Lung (tissue), 12 donors: ENCODE data around the gene TRIM54. TPM values are rescaled to one million over a fixed set of nuclear protein-coding genes. Genes with fewer than 3 reads are reported as not detected.

Experiments used
- ATAC-seq: fragments of 200-7000 bp; cut with Tn5 transposase; one replicate; pipeline ENCODE4 v1.9.1; 2020; ENCODE audit warnings: moderate number of reproducible peaks; ENCODE audit not compliant: insufficient read depth, low FRiP score
- DNase-seq, 3 donors: peaks; one replicate each; pipeline ENCODE4 v3.0.0-alpha.2; 2013 to 2017
- H3K27ac ChIP-seq, 2 donors: one replicate each; pipeline ENCODE4 v1.5.1; 2013; ENCODE audit warnings: mild to moderate bottlenecking in 2 of 2, moderate library complexity in 2 of 2, control low read depth in 1 of 2, inconsistent platforms in 1 of 2, low read depth in 1 of 2, low read length in 1 of 2
- H3K27me3 ChIP-seq, 3 donors: one replicate each; pipeline ENCODE4 v1.5.1; 2013; ENCODE audit warnings: low read length in 2 of 3; ENCODE audit not compliant: control insufficient read depth in 3 of 3, insufficient read depth in 3 of 3
- H3K36me3 ChIP-seq, 4 donors: one replicate each; pipeline ENCODE4 v1.5.1; 2013; ENCODE audit warnings: low read length in 4 of 4, mild to moderate bottlenecking in 1 of 4, moderate library complexity in 1 of 4; ENCODE audit not compliant: control insufficient read depth in 4 of 4, insufficient read depth in 4 of 4
- H3K4me1 ChIP-seq, 5 donors: one replicate each; pipeline ENCODE4 v1.5.1; 2013; ENCODE audit warnings: low read length in 5 of 5, mild to moderate bottlenecking in 2 of 5, moderate library complexity in 1 of 5; ENCODE audit not compliant: control insufficient read depth in 5 of 5, insufficient read depth in 5 of 5
- H3K4me3 ChIP-seq: one replicate; pipeline ENCODE4 v1.5.1; 2013; ENCODE audit warnings: mild to moderate bottlenecking, control low read depth, moderate library complexity
- H3K9ac ChIP-seq, 2 donors: one replicate each; pipeline ENCODE4 v1.5.1; 2013; ENCODE audit warnings: low read length in 2 of 2, control low read depth in 1 of 2; ENCODE audit not compliant: insufficient read depth in 1 of 2
- H3K9me3 ChIP-seq, 4 donors: one replicate each; pipeline ENCODE4 v1.5.1; 2013; ENCODE audit warnings: low read length in 3 of 4, mild to moderate bottlenecking in 1 of 4, moderate library complexity in 1 of 4; ENCODE audit not compliant: control insufficient read depth in 4 of 4, insufficient read depth in 3 of 4
- WGBS, 2 donors: extraction: QIAGEN DNeasy Blood & Tissue Kit; methylation state at CpG; one replicate each; pipeline ENCODE4 v1.1.7; 2013; 5-methylcytosine and 5-hydroxymethylcytosine counted together
- polyA plus RNA-seq, 2 donors: library from polyadenylated mRNA; stranded (reverse); fragments of 200-250 nt; gene quantifications; one replicate each; pipeline ENCODE4 v1.2.1, GENCODE V29; 2013
- total RNA-seq, 2 donors: library from RNA; depleted of rRNA in 1 of 2; stranded (reverse); fragments of >200 nt in 1 of 2; gene quantifications; one replicate each; pipeline ENCODE4 v1.2.1, GENCODE V29; 2014 to 2021
- TF ChIP-seq, protein P1 (sequence below): IDR thresholded peaks from 2 replicates; pipeline ENCODE4 v1.5.1; 2012; ENCODE audit warnings: mild to moderate bottlenecking; ENCODE audit errors: control extremely low read depth, extremely low read depth
- donor health status: control.
- donor health status: control.
- donor health status: Bipolar disorder and iron deficiency.
- donor health status: healthy.
- donor health status: DM: yes; HTN: yes; CAD: no.

TRIM54 gene
- total and polyA plus RNA-seq, 4 donors: 0.09 to 0.48 (median 0.13) TPM

DNA sequence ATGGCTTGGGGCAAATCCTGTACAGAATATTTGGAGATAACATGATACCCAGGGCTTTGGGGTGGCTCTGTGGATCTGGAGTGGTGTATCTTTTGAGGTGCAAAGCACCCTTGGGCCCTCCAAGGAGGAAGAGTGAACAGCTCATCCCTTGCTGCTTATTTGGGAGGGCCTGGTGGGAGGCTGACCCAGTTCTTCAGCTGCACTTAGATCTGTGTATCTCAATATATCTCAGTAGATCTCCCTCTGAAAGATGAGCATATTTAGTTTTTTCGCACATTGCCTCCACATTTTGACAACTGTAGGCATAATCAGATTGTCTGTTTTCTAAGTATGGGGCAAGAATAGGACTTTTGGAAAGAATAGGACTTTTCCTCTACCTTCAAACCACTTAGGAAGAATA is 2.8 kb downstream of the TRIM54 start:
- H3K4me3 ChIP-seq: no peak overlapping the region
- no peak for ATAC-seq
- peaks cover 0 to 2% (median 0%) of the 10 kb centered on the region in 4 donors for H3K9me3 ChIP-seq
- H3K27me3 ChIP-seq: peaks cover 0 to 15% (median 10%) of the 10 kb centered on the region in 3 donors
- H3K27ac ChIP-seq: peak overlapping the region in 1 of 2 donors; percentile 86
- peaks cover 0 to 12% (median 0%) of the 10 kb centered on the region in 5 donors for H3K4me1 ChIP-seq
- H3K9ac ChIP-seq: no peak overlapping the region
- TF ChIP-seq, protein P1, sequence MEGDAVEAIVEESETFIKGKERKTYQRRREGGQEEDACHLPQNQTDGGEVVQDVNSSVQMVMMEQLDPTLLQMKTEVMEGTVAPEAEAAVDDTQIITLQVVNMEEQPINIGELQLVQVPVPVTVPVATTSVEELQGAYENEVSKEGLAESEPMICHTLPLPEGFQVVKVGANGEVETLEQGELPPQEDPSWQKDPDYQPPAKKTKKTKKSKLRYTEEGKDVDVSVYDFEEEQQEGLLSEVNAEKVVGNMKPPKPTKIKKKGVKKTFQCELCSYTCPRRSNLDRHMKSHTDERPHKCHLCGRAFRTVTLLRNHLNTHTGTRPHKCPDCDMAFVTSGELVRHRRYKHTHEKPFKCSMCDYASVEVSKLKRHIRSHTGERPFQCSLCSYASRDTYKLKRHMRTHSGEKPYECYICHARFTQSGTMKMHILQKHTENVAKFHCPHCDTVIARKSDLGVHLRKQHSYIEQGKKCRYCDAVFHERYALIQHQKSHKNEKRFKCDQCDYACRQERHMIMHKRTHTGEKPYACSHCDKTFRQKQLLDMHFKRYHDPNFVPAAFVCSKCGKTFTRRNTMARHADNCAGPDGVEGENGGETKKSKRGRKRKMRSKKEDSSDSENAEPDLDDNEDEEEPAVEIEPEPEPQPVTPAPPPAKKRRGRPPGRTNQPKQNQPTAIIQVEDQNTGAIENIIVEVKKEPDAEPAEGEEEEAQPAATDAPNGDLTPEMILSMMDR: no peak
- no peak for DNase-seq
- 91 to 95% methylated on average over 1 of the region's 1 CpG for WGBS, 2 donors
- H3K36me3 ChIP-seq: no peaks in the 10 kb centered on the region

DNA sequence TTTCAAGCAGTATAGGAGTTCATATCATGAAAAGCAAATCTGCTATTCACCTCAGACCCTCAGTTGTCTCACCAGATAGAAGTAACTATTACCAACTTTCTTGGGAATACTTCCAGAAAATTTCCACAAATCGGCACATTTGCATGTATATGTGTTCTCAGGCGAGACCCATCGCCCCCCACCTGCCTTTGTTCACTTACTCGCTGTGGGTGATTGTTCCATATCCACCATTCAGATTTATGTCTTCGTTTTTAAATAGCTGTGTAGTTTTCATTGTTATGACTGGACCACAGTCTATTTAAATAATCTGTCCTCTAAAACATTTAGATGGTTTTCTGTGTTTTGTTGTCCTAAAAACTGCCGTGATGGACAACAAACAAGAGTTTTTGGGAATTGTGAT is 3.3 kb downstream of the TRIM54 start:
- Histone ChIP-seq H3K4me3 (no peak overlapping the region), H3K27me3 (peaks cover 0 to 15% (median 10%) of the 10 kb centered on the region in 3 donors), H3K9ac (no peak overlapping the region), H3K27ac (no peak overlapping the region), H3K4me1 (peaks cover 0 to 10% (median 0%) of the 10 kb centered on the region in 5 donors), H3K9me3 (peaks cover 0 to 2% (median 0%) of the 10 kb centered on the region in 4 donors), H3K36me3 (no peaks in the 10 kb centered on the region)
- WGBS, 2 donors: 80 to 94% methylated on average over 6 of the region's 6 CpGs
- TF ChIP-seq, protein P1: no peak
- DNase-seq (no peak), ATAC-seq (no peak)

DNA sequence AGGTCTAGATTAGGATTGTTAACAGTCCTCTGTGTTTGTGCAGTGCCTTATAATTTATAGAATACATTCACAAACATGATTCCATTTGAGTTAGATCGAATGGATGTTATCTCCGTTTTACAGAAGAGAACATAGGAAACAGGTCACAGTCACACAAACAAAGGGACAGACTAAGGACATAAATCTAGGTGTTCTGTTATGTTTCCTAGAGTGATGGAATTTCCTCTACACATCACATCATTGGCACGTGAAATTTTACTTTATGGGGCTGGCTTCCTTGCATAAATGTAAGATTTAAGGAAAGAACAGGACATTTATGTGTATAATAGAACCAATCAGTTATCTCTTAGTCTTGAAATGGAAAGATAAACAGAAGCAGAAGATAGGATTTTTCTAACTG is 6.4 kb downstream of the TRIM54 start:
- Histone ChIP-seq H3K27me3 (peaks cover 0 to 17% (median 7%) of the 10 kb centered on the region in 3 donors), H3K9ac (no peak overlapping the region), H3K27ac (no peak overlapping the region), H3K4me3 (no peak overlapping the region), H3K36me3 (no peaks in the 10 kb centered on the region), H3K9me3 (peaks cover 0 to 2% (median 0%) of the 10 kb centered on the region in 4 donors), H3K4me1 (peaks cover 0 to 8% (median 0%) of the 10 kb centered on the region in 5 donors)
- TF ChIP-seq, protein P1: no peak
- 29 to 33% methylated on average over 3 of the region's 3 CpGs for WGBS, 2 donors
- DNase-seq: no peak
- no peak for ATAC-seq

DNA sequence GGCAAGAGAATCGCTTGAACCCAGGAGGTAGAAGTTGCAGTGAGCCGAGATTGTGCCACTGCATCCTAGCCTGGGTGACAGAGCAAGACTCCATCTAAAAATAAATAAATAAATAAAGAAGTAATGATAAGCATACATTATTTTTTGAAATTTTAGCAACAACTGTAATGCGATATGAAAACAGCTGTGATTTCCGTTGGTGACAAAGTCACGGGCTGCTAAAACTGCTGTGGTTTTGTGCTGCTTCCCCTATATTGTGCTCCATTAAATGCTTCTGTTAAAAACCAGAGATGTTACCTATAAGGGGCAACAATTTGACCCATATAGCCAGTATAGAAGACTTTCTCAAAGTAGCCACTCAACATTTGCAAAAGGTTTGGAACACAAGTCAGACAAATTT is 8.3 kb downstream of the TRIM54 start:
- 53 to 76% methylated on average over 5 of the region's 5 CpGs for WGBS, 2 donors

More for the DNA sequence above, 8.3 kb downstream of the TRIM54 start:
- Histone ChIP-seq H3K4me1 (peaks cover 0 to 8% (median 0%) of the 10 kb centered on the region in 5 donors), H3K9me3 (peaks cover 0 to 2% (median 0%) of the 10 kb centered on the region in 4 donors), H3K9ac (no peak overlapping the region), H3K27me3 (peaks cover 0 to 15% (median 7%) of the 10 kb centered on the region in 3 donors), H3K27ac (peak overlapping the region in 1 of 2 donors; percentile 60), H3K4me3 (no peak overlapping the region), H3K36me3 (no peaks in the 10 kb centered on the region)
- no peak for DNase-seq
- TF ChIP-seq, protein P1: no peak
- ATAC-seq: no peak
